Astrocyte of the spinal cord (primary cell): ENCODE results near the gene CEP57.
"Not testable (repeated sequence)": the region's sequence is repeated elsewhere in the genome, so short reads cannot be mapped to it uniquely, and the experiment has no call there.

Experiments used
- DNase-seq: peaks from one replicate; pipeline ENCODE4 v3.0.0; 2011; ENCODE audit warnings: low read depth, low spot score
- H3K4me3 ChIP-seq: 2 replicates; pipeline ENCODE4 v1.5.1; 2011; ENCODE audit warnings: low read depth, mild to moderate bottlenecking, low read length, moderate library complexity
- in situ Hi-C: cut with HindIII; loops from 2 replicates; pipeline ENCODE4 v1.10.0; 2017; ENCODE audit warnings: low sequenced_read_pairs
- TF ChIP-seq, protein P1 (sequence below): IDR thresholded peaks from 2 replicates; pipeline ENCODE4 v1.5.1; 2012; ENCODE audit warnings: low read depth, mild to moderate bottlenecking, low read length, inconsistent platforms

The CEP57 gene

DNA sequence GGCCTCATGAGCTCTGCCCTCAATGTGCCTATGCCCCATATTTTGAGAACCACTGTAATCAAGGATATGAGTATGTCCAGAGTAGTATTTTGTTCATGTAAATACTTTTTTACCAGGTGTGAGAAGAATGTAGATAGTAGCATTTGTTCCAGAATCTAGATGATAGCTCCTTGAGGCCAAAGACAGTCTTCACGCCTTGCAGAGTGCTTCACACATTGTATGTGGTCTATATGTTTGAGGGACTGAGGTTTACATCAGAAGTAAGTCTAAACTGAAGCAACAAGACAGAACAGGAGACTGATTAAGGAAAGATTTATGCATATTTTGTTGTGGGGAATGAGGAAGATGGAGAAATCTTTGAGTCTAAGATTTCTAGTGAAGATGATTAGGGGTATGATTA, 12.5 kb downstream of the CEP57 start:
- in situ Hi-C loops = no loop called here
- no peak for DNase-seq
- TF ChIP-seq, protein P1, sequence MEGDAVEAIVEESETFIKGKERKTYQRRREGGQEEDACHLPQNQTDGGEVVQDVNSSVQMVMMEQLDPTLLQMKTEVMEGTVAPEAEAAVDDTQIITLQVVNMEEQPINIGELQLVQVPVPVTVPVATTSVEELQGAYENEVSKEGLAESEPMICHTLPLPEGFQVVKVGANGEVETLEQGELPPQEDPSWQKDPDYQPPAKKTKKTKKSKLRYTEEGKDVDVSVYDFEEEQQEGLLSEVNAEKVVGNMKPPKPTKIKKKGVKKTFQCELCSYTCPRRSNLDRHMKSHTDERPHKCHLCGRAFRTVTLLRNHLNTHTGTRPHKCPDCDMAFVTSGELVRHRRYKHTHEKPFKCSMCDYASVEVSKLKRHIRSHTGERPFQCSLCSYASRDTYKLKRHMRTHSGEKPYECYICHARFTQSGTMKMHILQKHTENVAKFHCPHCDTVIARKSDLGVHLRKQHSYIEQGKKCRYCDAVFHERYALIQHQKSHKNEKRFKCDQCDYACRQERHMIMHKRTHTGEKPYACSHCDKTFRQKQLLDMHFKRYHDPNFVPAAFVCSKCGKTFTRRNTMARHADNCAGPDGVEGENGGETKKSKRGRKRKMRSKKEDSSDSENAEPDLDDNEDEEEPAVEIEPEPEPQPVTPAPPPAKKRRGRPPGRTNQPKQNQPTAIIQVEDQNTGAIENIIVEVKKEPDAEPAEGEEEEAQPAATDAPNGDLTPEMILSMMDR = no peak
- no peak overlapping the region for H3K4me3 ChIP-seq

DNA sequence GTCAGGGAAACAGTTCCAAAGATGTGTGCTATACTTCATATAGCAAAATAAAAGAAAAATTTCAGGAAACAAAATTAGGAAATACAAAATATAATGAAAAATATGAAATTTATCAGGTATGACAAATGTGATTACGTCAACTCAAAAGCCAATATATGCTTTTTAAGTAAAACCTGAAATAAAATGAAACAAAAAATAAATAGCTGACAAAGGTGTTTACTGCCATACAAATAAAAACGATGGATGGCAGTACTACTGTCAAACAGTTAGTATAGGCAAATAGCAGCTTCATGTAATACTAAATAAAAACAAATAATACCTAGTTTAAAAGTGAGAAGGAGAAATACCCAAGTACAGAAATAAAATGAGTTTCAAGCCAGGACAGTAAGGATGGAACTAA, 13.7 kb downstream of the CEP57 start:
- TF ChIP-seq, protein P1 = no peak
- DNase-seq = no peak
- H3K4me3 ChIP-seq = no peak overlapping the region
- in situ Hi-C loops = no loop called here

DNA sequence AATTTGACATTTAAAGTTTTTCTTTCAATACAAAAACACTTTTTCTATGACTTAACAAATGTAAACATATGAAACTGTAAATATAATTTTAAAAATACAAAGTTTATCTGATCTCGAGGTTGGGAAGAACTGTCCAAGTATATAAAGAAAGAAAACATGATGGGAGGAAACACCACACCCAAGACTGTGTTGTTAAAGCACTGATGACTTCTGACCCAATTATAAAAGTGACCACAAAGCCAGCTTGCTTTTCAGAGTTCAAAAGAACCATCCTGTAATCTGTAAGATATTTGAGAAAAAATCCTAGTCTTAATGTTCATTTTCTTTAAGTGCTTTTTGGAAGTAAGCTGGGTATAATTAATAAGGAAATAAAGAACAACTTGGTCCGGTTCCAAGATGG, 15.6 kb downstream of the CEP57 start:
- TF ChIP-seq, protein P1 = no peak
- H3K4me3 ChIP-seq = no peak overlapping the region
- in situ Hi-C loops = no loop called here
- no peak for DNase-seq

DNA sequence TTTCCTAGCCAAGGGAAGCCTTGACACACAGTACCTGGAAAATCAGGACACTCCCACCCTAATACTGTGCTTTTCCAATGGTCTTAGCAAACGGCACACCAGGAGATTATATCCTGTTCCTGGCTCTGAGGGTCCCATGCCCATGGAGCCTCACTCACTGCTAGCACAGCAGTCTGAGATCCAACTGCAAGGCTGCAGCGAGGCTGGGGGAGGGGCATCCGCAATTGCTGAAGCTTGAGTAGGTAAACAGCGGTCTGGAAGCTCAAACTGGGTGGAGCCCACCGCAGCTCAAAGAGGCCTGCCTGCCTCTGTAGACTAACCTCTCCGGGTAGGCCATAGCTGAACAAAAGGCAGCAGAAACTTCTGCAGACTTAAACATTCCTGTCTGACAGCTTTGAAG, 16.2 kb downstream of the CEP57 start:
- in situ Hi-C loops, H3K4me3 ChIP-seq, DNase-seq: not testable (repeated sequence)

DNA sequence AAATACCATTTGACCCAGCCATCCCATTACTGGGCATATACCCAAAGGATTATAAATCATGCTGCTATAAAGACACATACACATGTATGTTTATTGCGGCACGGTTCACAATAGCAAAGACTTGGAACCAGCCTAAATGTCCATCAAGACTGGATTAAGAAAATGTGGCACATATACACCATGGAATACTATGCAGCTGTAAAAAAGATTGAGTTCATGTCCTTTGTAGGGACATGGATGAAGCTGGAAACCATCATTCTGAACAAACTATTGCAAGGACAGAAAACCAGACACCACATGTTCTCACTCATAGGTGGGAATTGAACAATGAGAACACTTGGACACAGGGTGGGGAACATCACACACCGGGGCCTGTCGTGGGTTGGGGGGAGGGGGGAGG, 20.8 kb downstream of the CEP57 start:
- DNase-seq, H3K4me3 ChIP-seq, in situ Hi-C loops: not testable (repeated sequence)

DNA sequence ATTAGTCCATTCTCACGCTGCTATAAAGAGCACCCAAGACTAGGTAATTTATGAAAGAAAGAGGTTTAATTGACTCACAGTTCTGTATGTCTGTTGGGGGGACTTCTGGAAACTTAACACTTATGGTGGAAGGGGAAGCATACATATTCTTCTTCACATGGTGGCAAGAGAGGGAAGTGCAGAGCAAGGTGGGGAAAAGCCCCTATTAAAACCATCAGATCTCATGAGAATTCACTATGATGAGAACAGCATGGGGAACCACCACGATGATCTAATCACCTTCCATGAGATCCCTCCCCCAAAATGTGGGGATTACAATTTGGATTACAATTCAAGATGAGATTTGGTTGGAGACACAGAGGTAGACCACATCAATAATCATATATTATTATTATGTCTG, 25.7 kb downstream of the CEP57 start:
- DNase-seq = no peak
- in situ Hi-C loops = no loop called here
- H3K4me3 ChIP-seq = no peak overlapping the region
- TF ChIP-seq, protein P1 = no peak

DNA sequence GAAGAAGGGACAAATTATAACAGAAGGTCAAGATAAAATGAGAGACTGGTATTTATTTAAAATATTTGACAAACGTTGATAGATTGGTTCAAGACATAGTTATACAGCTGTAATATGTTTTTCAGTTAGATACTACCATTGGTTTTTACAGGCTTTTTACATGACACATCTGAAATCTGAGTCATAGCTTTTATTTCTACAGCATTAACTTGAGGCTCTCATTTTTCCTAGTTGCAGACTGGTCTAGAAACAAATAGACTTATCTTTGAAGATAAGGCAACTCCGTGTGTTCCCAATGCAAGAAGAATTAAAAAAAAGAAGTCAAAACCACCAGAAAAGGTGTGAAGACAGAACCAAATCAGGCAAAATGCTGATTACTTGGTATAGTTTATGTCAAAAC, 31.3 kb downstream of the CEP57 start:
- no peak overlapping the region for H3K4me3 ChIP-seq
- DNase-seq = peak; percentile 56
- TF ChIP-seq, protein P1 = no peak
- in situ Hi-C loops = no loop called here

DNA sequence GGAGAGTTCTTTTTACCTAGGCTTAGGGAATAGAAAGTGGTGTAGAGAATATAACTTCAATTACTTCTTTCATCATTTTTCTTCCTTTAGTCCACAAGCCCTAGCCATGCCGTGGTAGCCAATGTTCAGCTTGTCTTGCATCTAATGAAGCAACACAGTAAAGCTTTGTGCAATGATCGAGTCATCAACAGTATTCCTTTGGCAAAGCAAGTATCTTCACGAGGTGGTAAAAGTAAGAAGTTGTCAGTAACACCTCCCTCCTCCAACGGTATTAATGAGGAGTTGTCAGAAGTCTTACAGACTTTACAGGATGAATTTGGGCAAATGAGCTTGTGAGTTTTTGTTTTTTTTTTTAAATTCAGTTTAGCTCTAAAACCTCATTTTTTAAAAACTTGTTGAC, 37.4 kb downstream of the CEP57 start:
- in situ Hi-C loops = loop anchor here (25.0 kb wide), 1 partner anchor 560 kb away; the partner anchor contains the start of genes CCDC82 and JRKL
- TF ChIP-seq, protein P1 = no peak
- H3K4me3 ChIP-seq = no peak overlapping the region
- no peak for DNase-seq
